ENCODE results near the gene ROS1.
"Not testable (repeated sequence)": the region's sequence is repeated elsewhere in the genome, so short reads cannot be mapped to it uniquely, and the experiment has no call there.

Gene ROS1

GRCh38 chr6:117253785-117254184 lies 172.0 kb downstream of the ROS1 start:
- H3K27ac ChIP-seq: no peak overlapping the region
- no peak overlapping the region for H3K4me3 ChIP-seq
- TF ChIP-seq CTCF (IDR thresholded peaks at IDR 0.05): no peak
- no peak for DNase-seq (ENCODE audit: low spot score)

GRCh38 chr6:117244979-117245378 lies 180.8 kb downstream of the ROS1 start:
- not testable (repeated sequence) for DNase-seq (ENCODE audit: low spot score); H3K27ac ChIP-seq

GRCh38 chr6:117244571-117244970 lies 181.2 kb downstream of the ROS1 start:
- not testable (repeated sequence) for H3K27ac ChIP-seq, H3K4me3 ChIP-seq

More at GRCh38 chr6:117244979-117245378, 180.8 kb downstream of the ROS1 start:
- H3K4me3 ChIP-seq: not testable (repeated sequence)

More at GRCh38 chr6:117244571-117244970, 181.2 kb downstream of the ROS1 start:
- DNase-seq (ENCODE audit: low spot score): not testable (repeated sequence)
